HG02588 (cell line): ENCODE data around the gene PPDPF.
"Not testable (repeated sequence)": the region's sequence is repeated elsewhere in the genome, so short reads cannot be mapped to it uniquely, and the experiment has no call there.

Experiments
- ATAC-seq: cut with Tn5 transposase; IDR thresholded peaks from one replicate; pipeline ENCODE4 v1.9.1; 2021; ENCODE audit warnings: mild to moderate bottlenecking, moderate library complexity; ENCODE audit not compliant: unreplicated experiment

The PPDPF gene

DNA sequence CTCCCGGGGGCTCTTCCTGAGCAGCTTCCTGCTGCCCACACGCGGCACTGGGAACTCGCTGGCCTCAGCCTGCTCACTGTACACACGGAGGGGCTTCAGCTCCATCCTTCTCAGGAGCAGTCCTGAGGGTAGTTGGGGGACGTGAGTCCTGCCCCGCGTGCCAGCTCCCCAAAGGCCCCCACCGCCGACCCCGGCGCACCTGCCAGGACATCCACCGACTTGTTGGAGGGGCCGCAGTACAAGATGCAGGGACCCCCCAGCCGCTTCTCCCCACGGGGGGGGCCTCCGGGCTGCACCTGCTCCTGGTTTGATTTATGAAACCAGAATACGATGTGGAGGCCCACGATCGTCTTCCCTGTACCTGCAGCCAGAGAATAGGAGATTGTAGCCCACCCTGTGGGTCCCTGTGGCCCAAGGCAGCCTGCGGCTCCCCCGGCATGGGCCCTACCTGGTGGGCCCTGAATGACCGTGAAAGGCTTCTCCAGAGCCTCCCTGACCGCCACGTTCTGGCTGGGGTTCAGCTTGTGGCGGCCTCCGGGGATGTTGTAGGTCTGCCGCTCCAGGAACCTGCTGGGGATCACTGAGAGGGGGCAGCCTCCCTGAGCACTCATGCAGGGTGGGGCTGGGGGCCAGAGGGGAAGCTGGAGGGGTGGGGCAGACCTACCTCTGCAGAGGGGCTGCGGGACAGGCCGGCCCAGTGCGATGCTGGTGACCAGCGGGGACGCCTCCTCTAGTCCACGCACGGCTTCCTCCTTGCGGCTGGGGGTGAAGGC is 41.2 kb downstream of the PPDPF start:
- no peak for ATAC-seq

DNA sequence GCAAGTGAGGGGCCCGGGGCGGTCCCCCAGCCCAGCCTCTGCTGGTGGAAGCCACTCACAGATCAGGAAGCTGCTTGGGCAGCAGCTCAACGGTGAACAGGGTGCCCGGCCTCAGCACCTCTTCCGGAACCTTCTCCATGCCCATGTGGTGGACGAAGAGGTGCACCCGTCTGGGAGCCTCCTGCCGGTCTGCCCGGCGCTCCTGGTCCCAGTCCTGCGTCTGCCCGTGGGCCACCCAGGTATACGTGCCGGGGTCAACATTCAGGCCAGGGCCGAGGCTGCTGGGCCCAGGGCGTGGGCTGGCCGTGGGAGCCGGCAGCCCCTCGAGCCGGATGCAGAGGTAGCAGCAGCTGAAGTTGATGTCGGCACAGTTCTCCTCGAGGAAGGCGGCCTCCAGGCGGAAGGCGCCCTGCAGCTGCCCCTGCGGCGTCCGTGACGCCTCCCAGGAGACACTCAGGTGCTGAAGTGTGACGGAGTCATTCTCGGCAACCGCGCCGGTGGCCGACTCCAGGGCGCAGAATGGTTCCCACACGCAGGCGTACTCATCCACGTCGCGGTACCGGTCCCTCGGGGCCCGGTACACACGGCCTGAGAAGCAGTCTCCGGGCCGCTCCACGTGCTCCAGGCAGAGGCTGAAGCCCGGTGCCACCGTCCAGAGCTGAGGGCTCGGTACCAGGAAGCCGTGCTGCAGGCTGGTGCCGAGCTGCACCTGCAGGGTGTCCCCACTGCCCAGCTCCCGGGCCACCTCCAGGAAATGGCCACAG is 42.1 kb downstream of the PPDPF start:
- no peak for ATAC-seq

DNA sequence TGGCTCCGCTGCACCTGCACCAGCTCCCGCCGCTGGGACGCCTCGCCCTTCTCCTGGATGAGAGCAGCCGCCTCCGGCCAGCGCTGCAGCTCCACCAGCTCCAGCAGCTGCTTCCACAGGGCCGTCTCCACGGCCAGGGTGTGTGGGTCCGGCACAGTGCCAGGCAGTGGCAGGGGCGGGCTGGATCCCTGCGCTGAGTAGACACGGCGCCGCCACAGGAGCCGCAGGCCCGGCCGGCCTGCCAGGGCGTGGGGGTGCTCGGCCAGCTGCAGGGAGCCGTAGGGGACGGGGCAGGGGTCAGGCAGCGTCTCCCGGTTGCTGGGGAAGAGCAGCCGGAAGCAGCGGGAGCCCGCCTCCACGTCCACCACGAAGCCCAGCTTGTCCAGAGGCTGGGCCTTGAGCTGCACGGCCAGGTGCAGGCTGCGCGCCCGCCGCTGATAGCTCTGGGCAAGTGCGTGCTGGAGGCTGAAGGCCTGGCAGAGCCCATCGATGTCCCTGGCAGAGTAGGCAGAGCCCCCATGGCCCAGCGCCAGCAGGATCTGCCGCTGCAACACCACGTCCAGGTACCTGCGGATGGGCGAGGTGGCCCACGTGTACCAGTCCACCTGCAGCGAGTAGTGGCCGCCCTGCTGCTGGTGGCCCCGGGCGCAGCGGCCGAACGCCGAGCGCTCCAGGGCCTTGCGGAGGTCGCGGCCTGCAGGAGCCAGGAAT is 42.8 kb downstream of the PPDPF start:
- no peak for ATAC-seq

DNA sequence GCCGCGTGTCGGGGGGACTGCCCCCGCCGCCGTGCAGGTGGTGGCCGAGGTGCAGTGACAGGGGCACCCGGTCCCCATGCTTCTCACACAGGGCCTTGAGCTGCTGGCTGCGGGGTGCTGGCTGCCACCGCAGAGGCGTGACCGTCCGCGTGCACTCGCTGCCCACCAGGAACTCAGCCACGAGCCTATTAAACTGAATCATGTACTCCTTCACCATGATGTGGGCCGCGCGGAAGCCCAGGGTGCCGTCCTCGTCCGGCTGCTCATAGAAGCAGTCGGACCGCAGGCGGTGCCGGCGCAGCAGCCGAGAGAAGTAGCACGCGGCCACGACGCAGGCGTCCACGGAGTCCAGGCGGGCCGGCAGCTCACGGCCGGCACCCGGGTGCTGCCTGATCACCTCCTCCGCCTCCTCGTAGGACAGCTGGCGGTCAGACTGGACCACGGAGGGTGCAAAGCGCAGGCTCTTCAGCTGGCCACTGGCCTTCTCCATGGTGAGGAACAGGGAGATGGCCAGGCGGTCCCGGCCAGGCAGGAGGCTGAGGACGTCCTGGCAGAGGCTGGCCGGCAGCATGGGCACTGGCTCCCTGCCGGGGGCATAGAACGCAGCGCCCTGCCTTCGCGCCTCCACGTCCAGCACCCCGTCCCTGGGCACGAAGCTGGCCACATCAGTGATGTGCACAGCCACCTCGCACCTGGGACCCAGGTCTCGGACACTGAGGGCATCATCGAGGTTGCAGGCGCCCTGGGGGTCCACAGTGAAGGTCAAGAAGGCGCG is 43.7 kb downstream of the PPDPF start:
- ATAC-seq = no peak

- ATAC-seq = no peak
These were observed 44.6 kb downstream of the PPDPF start for GRCh38 chr20:63565021-63565698.

- no peak for ATAC-seq
These were observed 45.3 kb downstream of the PPDPF start for GRCh38 chr20:63565699-63566335.

DNA sequence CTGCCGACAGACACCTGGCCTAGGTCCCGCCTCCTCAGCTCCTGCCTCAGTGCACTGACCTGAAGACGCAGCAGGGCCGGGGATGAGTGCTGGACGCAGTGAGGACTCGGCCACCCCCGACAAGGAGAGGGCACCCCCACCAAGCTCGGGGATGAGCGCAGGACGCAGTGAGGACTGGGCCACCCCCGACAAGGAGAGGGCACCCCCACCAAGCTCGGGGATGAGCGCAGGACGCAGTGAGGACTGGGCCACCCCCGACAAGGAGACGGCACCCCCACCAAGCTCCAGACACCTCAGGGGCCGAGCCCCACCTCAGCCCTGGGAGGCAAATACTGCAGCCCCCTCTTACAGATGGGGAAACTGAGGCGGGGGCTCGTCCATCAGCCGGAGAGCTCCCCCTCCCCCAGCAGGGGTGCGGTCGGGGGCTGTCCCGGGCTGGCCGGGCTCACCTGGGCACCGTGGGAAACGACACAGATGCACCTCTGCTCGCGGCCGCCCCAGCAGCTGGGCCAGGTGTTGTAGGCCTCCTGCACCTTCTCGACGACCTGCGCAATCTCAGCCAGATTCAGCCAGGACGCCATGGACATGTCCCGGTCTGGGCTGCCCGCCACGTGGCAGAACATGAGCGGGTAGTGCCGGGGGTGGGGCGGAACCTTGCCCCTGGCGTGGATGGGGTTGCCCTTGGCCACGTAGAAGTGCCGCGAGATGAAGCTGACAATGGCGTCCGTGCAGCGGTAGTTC is 46.0 kb downstream of the PPDPF start:
- ATAC-seq = no peak

GRCh38 chr20:63567136-63567385 is 46.5 kb downstream of the PPDPF start:
- no peak for ATAC-seq

GRCh38 chr20:63567386-63568169 is 47.0 kb downstream of the PPDPF start:
- ATAC-seq = peak; percentile 58

DNA sequence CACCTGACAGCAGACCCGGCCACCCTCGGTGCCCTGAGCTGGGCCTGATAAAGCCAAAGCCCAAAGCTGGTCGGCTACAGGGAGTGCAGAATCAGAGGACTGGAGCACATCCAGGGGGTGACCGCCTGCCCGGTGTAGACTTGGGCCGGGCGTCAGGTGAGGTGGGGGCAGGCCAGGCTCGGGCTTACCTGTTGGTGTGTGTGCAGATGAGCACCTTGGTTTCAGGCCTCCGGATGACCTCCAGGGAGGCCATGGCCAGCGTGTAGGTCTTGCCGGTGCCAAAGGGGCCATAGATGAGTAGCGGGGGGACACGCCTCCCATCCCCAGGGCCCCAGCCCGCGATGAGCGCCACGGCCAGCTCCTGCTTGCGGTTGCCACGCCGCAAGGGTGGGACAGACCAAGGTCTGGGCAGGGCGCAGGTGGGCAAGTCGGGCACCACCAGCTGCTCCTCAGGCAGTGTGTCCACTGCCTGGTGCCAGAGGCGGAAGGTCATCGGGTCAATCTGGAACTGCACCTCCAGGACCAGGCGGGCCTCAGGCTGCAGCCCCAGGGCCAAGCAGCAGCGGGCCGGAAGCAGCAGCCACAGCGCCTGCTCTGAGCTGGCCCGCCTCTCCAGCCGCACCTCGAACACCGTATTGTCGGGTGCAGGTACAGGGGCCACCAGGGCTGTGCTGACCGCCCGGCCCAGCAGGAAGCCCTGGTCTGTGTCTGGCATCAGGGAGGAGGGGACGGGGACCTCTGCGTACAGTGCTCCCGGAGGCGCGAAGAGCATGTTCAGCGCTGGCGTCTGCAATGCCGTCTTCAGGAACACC is 47.8 kb downstream of the PPDPF start:
- ATAC-seq = peak; percentile 3

GRCh38 chr20:63568986-63569949 is 48.7 kb downstream of the PPDPF start:
- ATAC-seq = no peak

DNA sequence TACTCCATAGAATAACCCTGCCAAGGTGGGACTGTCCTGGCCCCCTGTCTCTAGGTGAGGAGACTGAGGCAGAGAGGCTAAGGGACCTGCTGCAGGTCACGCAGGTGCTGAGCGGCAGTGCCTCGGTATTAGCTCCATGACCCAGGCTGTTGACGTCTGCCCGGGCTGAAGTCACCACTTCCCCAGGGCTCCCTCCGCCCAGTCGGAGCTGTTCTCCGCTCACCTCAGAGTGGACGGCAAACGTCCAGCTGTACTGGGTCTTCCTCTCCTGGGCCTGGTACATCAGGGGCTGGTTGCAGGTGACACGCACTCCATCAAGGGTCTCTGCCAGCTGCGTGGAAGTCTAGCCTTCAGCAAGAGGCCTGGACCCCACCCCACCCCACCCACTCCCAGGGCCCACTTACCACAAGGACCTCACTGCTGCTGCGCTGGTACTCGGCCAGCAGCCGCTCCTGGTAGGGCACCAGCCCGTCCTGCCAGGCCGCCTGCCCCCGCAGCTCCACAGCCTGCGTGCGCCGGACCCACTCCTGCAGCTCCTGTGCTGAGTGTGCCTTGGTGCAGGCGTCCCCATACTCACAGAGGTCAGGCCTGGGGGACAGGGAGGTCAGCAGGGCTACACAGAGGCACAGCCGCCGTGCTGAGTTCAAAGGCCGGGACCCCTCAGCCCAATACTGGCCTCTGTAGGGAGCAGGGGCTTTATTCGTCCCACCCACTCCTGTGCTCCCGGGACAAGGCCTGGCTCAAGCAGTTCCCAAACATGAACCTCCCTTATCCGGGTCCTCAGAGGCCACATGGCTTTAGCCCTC is 49.9 kb downstream of the PPDPF start:
- no peak for ATAC-seq

DNA sequence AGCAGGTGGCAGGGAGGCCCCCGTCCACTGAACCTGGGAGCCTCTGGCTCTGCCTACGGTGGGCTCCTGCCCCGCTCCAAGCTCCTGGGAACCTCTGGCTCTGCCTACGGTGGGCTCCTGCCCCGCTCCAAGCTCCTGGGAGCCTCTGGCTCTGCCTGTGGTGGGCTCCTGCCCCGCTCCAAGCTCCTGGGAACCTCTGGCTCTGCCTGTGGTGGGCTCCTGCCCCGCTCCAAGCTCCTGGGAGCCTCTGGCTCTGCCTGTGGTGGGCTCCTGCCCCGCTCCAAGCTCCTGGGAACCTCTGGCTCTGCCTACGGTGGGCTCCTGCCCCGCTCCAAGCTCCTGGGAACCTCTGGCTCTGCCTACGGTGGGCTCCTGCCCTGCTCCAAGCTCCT is 50.5 kb downstream of the PPDPF start:
- ATAC-seq = not testable (repeated sequence)
